Nephron progenitor cell (in vitro differentiated cells): ENCODE results near the gene TCERG1L.

Experiments used
- DNase-seq: peaks from one replicate; pipeline ENCODE4 v3.0.0; 2021
- H3K27ac Mint-ChIP-seq: 2 replicates; pipeline ENCODE4 v1.8.0; 2021; ENCODE audit warnings: mild to moderate bottlenecking, moderate library complexity, mixed read lengths
- H3K27me3 Mint-ChIP-seq: 2 replicates; pipeline ENCODE4 v1.8.0; 2021; ENCODE audit warnings: mild to moderate bottlenecking, low read depth, mixed read lengths; ENCODE audit not compliant: poor library complexity
- H3K36me3 Mint-ChIP-seq: 2 replicates; pipeline ENCODE4 v1.8.0; 2021; ENCODE audit warnings: low read depth, mixed read lengths
- H3K4me1 Mint-ChIP-seq: 2 replicates; pipeline ENCODE4 v1.8.0; 2021; ENCODE audit warnings: mixed read lengths
- H3K4me3 Mint-ChIP-seq: 2 replicates; pipeline ENCODE4 v1.8.0; 2021; ENCODE audit warnings: mild to moderate bottlenecking, moderate library complexity, mixed read lengths
- H3K9me3 Mint-ChIP-seq: 2 replicates; pipeline ENCODE4 v1.8.0; 2021; ENCODE audit warnings: mild to moderate bottlenecking, moderate library complexity, mixed read lengths
- CTCF ChIP-seq: fragments of 200-600 bp; sonication (generic); IDR thresholded peaks from 2 replicates; pipeline ENCODE4 v1.5.0; 2021; ENCODE audit warnings: antibody characterized with exemption

Gene TCERG1L

GRCh38 chr10:131174211-131174565 is 137.3 kb downstream of the TCERG1L start:
- Mint-ChIP-seq H3K4me3 (no peak overlapping the region), H3K27ac (no peak overlapping the region), H3K27me3 (peaks cover 8% of the 10 kb centered on the region), H3K9me3 (peaks cover 4% of the 10 kb centered on the region), H3K36me3 (no peaks in the 10 kb centered on the region), H3K4me1 (peaks cover 48% of the 10 kb centered on the region)
- DNase-seq: no peak
- no peak for TF ChIP-seq CTCF

GRCh38 chr10:131173484-131174210 is 137.9 kb downstream of the TCERG1L start:
- Mint-ChIP-seq H3K4me1 (peaks cover 49% of the 10 kb centered on the region), H3K4me3 (no peak overlapping the region), H3K36me3 (no peaks in the 10 kb centered on the region), H3K27ac (no peak overlapping the region), H3K27me3 (peaks cover 8% of the 10 kb centered on the region), H3K9me3 (peaks cover 4% of the 10 kb centered on the region)
- DNase-seq: no peak
- TF ChIP-seq CTCF: no peak

GRCh38 chr10:131172433-131172832 is 139.1 kb downstream of the TCERG1L start:
- H3K9me3 Mint-ChIP-seq: peaks cover 4% of the 10 kb centered on the region
- no peak overlapping the region for H3K27ac Mint-ChIP-seq
- peaks cover 44% of the 10 kb centered on the region for H3K4me1 Mint-ChIP-seq
- peaks cover 8% of the 10 kb centered on the region for H3K27me3 Mint-ChIP-seq
- H3K36me3 Mint-ChIP-seq: no peaks in the 10 kb centered on the region
- no peak for DNase-seq
- no peak overlapping the region for H3K4me3 Mint-ChIP-seq
- no peak for TF ChIP-seq CTCF

DNA sequence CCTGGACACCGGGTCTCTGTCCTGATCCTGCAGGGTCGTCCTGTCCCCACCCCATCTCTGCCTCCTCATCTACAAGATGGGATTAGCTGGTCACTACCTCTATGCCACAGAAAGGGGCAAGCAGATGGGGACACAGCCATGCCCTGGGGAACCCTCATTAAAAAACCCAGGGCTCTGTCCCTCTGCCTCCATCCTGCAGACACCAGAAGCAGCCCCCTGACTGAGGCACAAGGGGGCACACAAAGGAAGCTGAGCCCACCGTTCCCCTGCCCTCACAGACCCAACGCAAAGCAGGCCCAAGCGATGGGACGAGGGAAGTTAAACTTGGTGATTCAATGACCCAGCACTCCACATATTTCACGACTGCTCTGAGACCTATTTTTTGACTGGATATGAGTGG is 142.4 kb downstream of the TCERG1L start:
- H3K27ac Mint-ChIP-seq: no peak overlapping the region
- no peak overlapping the region for H3K4me3 Mint-ChIP-seq
- DNase-seq: no peak
- TF ChIP-seq CTCF: no peak
- H3K36me3 Mint-ChIP-seq: no peaks in the 10 kb centered on the region
- peaks cover 30% of the 10 kb centered on the region for H3K4me1 Mint-ChIP-seq
- no peaks in the 10 kb centered on the region for H3K9me3 Mint-ChIP-seq
- peaks cover 4% of the 10 kb centered on the region for H3K27me3 Mint-ChIP-seq

GRCh38 chr10:131168238-131168875 is 143.2 kb downstream of the TCERG1L start:
- no peak for DNase-seq
- Mint-ChIP-seq H3K9me3 (no peaks in the 10 kb centered on the region), H3K27me3 (peaks cover 4% of the 10 kb centered on the region), H3K4me3 (no peak overlapping the region), H3K4me1 (peaks cover 31% of the 10 kb centered on the region), H3K27ac (no peak overlapping the region), H3K36me3 (no peaks in the 10 kb centered on the region)
- no peak for TF ChIP-seq CTCF
